ENCODE measurements around the gene ZNF10. TPM values are rescaled to one million over a fixed set of nuclear protein-coding genes. Genes with fewer than 3 reads are reported as not detected.

Gene ZNF10
- total RNA-seq, 2 donors from 2014 or later: 9.3 to 14.2 TPM

DNA sequence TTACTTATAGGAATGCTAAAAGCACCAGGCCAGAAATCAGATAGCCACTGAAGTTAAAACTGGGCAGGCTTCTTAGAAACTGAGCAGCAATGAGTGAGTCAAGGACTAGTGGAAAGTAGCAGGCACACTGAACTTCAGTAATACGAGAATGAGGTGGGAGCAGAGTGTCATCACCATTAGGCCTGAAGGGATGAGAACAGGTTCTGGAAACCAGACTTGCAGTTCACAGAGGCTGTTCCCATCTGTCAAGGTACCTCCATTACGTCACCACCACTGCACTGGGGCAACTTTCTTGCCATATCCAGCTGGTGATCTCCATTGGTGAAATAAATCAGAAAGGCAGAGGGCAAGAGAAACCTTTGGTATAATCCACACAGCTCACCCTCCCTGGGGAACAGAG is 15.6 kb downstream of the ZNF10 start:
- Mint-ChIP-seq H3K4me1 (ENCODE audit: low read depth) (no peaks in the 10 kb centered on the region), H3K9me3 (peaks cover 14 to 32% of the 10 kb centered on the region in 2 donors), H3K36me3 (ENCODE audit: insufficient read depth in 2 of 2) (peaks cover 39 to 81% of the 10 kb centered on the region in 2 donors), H3K4me3 (no peak overlapping the region), H3K27ac (no peak overlapping the region), H3K27me3 (ENCODE audit: low read depth) (no peaks in the 10 kb centered on the region)
- no peak for DNase-seq
- no peak for ATAC-seq (replicated peaks in 1 of 2)

DNA sequence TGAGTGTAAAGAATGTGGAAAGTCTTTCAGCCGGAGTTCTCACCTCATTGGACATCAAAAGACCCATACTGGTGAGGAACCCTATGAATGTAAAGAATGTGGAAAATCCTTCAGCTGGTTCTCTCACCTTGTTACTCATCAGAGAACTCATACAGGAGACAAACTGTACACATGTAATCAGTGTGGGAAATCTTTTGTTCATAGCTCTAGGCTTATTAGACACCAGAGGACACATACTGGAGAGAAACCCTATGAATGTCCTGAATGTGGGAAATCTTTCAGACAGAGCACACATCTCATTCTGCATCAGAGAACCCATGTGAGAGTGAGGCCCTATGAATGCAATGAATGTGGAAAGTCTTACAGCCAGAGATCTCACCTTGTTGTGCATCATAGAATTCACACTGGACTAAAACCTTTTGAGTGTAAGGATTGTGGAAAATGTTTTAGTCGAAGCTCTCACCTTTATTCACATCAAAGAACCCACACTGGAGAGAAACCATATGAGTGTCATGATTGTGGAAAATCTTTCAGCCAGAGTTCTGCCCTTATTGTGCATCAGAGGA is 25.8 kb downstream of the ZNF10 start:
- no peak for ATAC-seq (replicated peaks in 1 of 2)
- Mint-ChIP-seq H3K27me3 (ENCODE audit: low read depth) (no peaks in the 10 kb centered on the region), H3K4me3 (no peak overlapping the region), H3K27ac (no peak overlapping the region), H3K4me1 (ENCODE audit: low read depth) (no peaks in the 10 kb centered on the region), H3K9me3 (peaks cover 22 to 37% of the 10 kb centered on the region in 2 donors), H3K36me3 (ENCODE audit: insufficient read depth in 2 of 2) (peaks cover 52 to 80% of the 10 kb centered on the region in 2 donors)
- DNase-seq: no peak

DNA sequence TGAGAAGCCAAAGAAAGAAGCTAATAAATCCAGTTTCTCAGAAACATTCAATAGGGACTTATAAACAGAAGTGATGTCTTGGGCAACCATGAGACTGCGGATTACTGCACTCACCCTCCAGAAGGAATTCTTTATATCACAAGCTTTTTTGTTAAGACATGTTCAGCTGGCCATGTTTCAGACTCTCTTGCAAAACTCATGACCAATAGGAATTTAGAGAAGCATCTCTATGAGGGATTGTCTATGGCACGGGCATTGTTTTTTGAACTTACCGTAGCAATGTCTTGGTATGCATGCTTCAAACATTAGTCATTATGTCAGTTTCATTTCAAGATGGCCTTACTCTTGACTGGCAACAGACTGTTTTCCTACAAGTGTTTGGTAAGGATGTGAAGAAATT is 35.3 kb downstream of the ZNF10 start:
- H3K9me3 Mint-ChIP-seq: peaks cover 16 to 19% of the 10 kb centered on the region in 2 donors

DNA sequence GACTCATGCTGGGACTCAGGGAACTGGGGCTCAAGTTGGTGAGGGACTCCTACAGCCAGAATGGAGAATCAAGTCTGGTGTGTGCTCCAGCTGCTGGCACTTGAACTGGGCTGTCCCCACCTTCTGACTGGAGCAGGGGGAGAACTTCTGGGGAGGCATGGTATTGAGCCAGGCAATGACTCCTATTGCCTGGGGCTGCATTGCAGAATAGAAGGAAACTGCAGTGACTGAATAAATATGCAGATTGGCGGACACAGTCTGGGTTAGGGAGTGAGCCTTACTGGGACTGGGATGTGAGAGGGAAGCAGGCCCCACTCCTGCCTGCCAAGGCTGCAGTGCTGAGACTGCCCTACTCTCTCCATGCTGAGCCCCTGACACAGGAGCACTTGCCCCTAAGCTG is 42.1 kb downstream of the ZNF10 start:
- ATAC-seq (replicated peaks in 1 of 2) (no peak), DNase-seq (no peak)
- H3K36me3 Mint-ChIP-seq (ENCODE audit: insufficient read depth in 2 of 2): peaks cover 19 to 33% of the 10 kb centered on the region in 2 donors
- H3K4me3 Mint-ChIP-seq: no peak overlapping the region
- H3K4me1 Mint-ChIP-seq (ENCODE audit: low read depth): no peaks in the 10 kb centered on the region
- peaks cover 15 to 31% of the 10 kb centered on the region in 2 donors for H3K9me3 Mint-ChIP-seq
- no peaks in the 10 kb centered on the region for H3K27me3 Mint-ChIP-seq (ENCODE audit: low read depth)
- H3K27ac Mint-ChIP-seq: no peak overlapping the region

More for the DNA sequence above, 35.3 kb downstream of the ZNF10 start:
- ATAC-seq (replicated peaks in 1 of 2) (no peak), DNase-seq (no peak)
- Mint-ChIP-seq H3K27ac (no peak overlapping the region), H3K4me1 (ENCODE audit: low read depth) (no peaks in the 10 kb centered on the region), H3K36me3 (ENCODE audit: insufficient read depth in 2 of 2) (peaks cover 20 to 23% of the 10 kb centered on the region in 2 donors), H3K27me3 (ENCODE audit: low read depth) (no peaks in the 10 kb centered on the region), H3K4me3 (no peak overlapping the region)

DNA sequence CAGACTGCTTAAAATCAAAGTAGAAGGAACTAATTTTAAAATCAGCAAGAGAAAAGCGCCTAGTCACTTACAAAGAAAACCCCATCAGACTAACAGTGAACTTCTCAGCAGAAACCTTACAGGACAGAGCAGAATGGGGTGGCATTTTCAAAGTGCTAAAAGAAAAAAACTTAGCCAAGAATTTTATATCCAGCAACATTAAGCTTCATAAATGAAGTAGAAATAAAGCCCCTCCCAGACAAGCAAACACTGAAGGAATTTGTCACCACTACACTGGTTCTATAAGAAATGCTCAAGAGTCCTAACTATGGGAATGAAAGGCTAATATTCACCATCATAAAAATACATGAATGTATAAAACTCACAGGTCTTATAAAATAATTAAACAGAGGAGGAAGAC is 44.5 kb downstream of the ZNF10 start:
- H3K9me3 Mint-ChIP-seq: peaks cover 17 to 33% of the 10 kb centered on the region in 2 donors
- ATAC-seq (replicated peaks in 1 of 2) (no peak), DNase-seq (no peak)
- no peak overlapping the region for H3K4me3 Mint-ChIP-seq
- no peaks in the 10 kb centered on the region for H3K27me3 Mint-ChIP-seq (ENCODE audit: low read depth)
- H3K27ac Mint-ChIP-seq: no peak overlapping the region
- no peaks in the 10 kb centered on the region for H3K4me1 Mint-ChIP-seq (ENCODE audit: low read depth)
- H3K36me3 Mint-ChIP-seq (ENCODE audit: insufficient read depth in 2 of 2): peaks cover 24 to 43% of the 10 kb centered on the region in 2 donors

DNA sequence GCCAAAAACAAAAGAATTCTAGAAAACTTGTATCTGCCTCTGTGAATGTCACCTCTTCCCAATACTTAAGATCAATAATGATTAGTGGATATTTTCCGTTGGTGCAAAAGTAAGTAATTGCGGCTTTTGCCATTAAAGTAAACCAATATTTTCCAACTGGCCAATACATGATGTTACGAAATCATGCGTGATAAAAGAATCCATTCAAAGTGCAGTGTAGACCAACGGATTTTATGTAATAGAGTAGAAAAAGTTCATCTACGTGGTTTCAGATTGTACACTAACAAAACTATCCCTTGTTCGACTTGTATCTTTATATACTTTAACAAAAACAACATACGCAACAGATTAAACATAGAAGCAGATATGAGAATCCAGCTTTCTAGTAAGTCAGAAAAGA is 50.2 kb downstream of the ZNF10 start:
- ATAC-seq (replicated peaks in 1 of 2): no peak
- DNase-seq: no peak
- Mint-ChIP-seq H3K36me3 (ENCODE audit: insufficient read depth in 2 of 2) (peaks cover 48 to 68% of the 10 kb centered on the region in 2 donors), H3K27me3 (ENCODE audit: low read depth) (no peaks in the 10 kb centered on the region), H3K27ac (no peak overlapping the region), H3K9me3 (peaks cover 26 to 36% of the 10 kb centered on the region in 2 donors), H3K4me3 (no peak overlapping the region), H3K4me1 (ENCODE audit: low read depth) (peaks cover 15% of the 10 kb centered on the region)

DNA sequence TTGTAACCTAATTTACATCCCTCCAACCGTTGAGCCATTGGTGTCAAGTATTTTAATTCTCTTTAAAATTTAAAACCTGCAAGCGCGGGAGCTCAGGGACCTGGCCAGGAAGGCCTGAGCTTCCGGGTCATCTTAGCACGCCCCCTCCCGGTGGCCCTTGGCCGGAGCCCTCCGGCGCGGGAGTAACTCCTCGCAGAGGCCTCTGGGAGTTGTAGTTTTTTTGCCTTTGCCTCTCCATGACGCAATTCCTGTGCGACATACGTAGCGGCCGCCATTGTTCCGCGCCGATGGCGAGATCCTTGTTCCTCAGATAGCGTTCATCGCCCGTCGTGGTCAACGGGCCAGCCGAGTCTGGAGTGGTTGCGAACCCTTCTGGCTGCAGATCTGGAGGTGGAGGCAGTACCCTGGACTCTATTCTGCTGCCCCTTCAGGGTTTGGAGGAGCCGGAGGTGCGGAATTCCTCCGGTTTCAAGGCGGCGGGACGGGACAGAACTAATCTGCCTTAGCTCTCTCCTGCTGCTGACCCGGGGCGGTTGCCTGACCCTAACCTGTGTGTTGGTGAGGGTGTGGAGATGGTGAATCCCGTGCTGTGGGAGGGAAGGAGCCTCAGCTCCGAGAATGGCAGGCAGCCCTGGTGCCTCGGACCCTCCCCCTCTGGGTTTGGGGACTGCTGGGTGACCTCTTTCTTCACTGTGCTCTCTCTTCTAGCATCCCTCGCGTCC is 51.0 kb downstream of the ZNF10 start, which contains the start of gene ZNF268:
TSS of gene ZNF268 (plus strand) at position 258 of the 722 bp plus-strand sequence. CDS start 503 bp downstream, outside the sequence.
- H3K9me3 Mint-ChIP-seq: peaks cover 25 to 33% of the 10 kb centered on the region in 2 donors
- DNase-seq (peak; percentile 95 to 96), ATAC-seq (replicated peaks in 1 of 2) (peak; percentile 98)
- peaks cover 15% of the 10 kb centered on the region for H3K4me1 Mint-ChIP-seq (ENCODE audit: low read depth)
- peak within 1 kb of the TSS; percentile 96 for H3K27ac Mint-ChIP-seq
- no peaks in the 10 kb centered on the region for H3K27me3 Mint-ChIP-seq (ENCODE audit: low read depth)
- H3K4me3 Mint-ChIP-seq: peak within 1 kb of the TSS; percentile 98 to 99
- peaks cover 50 to 72% of the 10 kb centered on the region in 2 donors for H3K36me3 Mint-ChIP-seq (ENCODE audit: insufficient read depth in 2 of 2)

DNA sequence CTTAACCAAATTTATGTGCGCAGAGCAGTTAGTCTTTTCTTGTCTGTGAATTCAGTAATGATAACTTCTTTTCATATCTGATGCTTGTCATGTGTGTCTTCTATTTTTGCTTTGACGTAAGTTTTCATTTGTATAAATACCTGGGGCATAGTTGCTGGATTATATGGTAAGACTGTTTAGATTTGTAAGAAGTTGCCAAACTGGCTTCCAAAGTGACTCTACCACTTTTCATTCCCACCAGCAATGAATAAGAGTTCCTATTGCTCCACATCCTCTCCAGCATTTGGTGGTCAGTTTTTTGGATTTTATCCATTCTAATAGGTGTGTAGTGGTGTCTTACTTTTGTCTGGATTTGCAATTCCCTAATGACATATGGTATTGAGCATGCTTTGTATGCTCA is 59.7 kb downstream of the ZNF10 start:
- ATAC-seq (replicated peaks in 1 of 2) (no peak), DNase-seq (no peak)
- Mint-ChIP-seq H3K4me1 (ENCODE audit: low read depth) (no peaks in the 10 kb centered on the region), H3K36me3 (ENCODE audit: insufficient read depth in 2 of 2) (peaks cover 75 to 99% of the 10 kb centered on the region in 2 donors), H3K27me3 (ENCODE audit: low read depth) (no peaks in the 10 kb centered on the region), H3K9me3 (peaks cover 28 to 38% of the 10 kb centered on the region in 2 donors), H3K27ac (no peak overlapping the region), H3K4me3 (no peak overlapping the region)

DNA sequence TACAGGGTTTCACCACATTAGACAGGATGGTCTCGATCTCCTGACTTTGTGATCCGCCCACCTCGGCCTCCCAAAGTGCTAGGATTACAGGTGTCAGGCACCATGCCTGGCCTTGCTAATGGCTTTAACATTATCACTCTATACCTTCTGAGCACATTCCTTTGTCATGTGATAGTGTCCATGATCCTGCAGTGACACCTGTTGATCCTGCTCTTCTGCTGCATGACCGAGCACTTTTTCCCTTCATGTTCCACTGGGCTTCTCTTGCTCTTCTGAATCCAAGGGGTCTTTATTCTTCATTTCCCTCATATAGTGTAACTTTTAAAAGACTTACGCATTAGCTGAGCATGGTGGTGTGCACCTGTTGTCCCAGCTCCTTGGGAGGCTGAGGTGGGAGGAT is 62.4 kb downstream of the ZNF10 start:
- Mint-ChIP-seq H3K9me3 (peaks cover 25 to 36% of the 10 kb centered on the region in 2 donors), H3K27me3 (ENCODE audit: low read depth) (no peaks in the 10 kb centered on the region), H3K27ac (no peak overlapping the region), H3K36me3 (ENCODE audit: insufficient read depth in 2 of 2) (peaks cover 64 to 84% of the 10 kb centered on the region in 2 donors), H3K4me3 (no peak overlapping the region), H3K4me1 (ENCODE audit: low read depth) (no peaks in the 10 kb centered on the region)
- ATAC-seq (replicated peaks in 1 of 2): no peak
- DNase-seq: no peak

DNA sequence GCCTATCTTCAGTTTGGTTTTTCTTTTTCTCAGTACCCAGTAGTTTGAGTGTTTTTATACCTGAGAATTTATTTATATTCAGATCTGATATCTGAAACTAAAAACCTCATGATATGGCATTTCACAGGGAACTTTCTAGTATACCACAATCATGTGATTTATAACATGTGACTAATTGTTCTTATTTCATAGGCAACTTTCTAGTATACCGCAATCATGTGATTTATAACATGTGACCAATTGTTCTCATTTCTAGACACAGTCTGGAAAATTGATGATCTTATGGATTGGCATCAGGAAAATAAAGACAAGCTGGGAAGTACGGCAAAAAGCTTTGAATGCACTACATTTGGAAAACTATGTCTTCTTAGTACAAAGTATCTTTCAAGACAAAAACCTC is 71.5 kb downstream of the ZNF10 start:
- DNase-seq (no peak), ATAC-seq (replicated peaks in 1 of 2) (no peak)
- Mint-ChIP-seq H3K4me3 (no peak overlapping the region), H3K9me3 (peaks cover 30 to 33% of the 10 kb centered on the region in 2 donors), H3K36me3 (ENCODE audit: insufficient read depth in 2 of 2) (peaks cover 54 to 73% of the 10 kb centered on the region in 2 donors), H3K27ac (no peak overlapping the region), H3K4me1 (ENCODE audit: low read depth) (no peaks in the 10 kb centered on the region), H3K27me3 (ENCODE audit: low read depth) (no peaks in the 10 kb centered on the region)

DNA sequence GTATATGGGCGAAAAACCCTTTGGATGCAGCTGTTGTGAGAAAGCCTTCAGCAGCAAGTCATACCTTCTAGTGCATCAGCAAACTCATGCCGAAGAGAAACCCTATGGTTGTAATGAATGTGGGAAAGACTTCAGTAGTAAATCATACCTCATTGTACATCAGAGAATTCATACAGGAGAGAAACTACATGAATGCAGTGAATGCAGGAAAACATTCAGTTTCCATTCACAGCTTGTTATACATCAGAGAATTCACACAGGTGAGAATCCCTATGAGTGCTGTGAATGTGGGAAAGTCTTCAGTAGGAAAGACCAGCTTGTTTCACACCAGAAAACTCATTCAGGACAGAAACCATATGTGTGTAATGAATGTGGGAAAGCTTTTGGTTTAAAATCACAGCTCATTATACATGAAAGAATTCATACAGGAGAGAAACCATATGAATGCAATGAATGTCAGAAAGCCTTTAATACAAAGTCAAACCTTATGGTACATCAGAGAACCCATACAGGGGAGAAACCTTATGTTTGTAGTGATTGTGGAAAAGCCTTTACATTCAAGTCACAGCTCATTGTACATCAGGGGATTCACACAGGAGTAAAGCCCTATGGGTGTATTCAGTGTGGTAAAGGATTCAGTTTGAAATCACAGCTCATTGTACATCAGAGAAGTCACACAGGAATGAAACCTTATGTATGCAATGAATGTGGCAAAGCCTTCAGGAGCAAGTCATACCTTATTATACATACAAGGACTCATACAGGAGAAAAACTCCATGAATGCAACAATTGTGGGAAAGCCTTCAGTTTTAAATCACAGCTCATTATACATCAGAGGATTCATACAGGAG is 72.3 kb downstream of the ZNF10 start:
- H3K27ac Mint-ChIP-seq: peak overlapping the region; percentile 95
- no peaks in the 10 kb centered on the region for H3K4me1 Mint-ChIP-seq (ENCODE audit: low read depth)
- no peak overlapping the region for H3K4me3 Mint-ChIP-seq
- no peaks in the 10 kb centered on the region for H3K27me3 Mint-ChIP-seq (ENCODE audit: low read depth)
- ATAC-seq (replicated peaks in 1 of 2) (no peak), DNase-seq (no peak)
- peaks cover 54 to 78% of the 10 kb centered on the region in 2 donors for H3K36me3 Mint-ChIP-seq (ENCODE audit: insufficient read depth in 2 of 2)
- peaks cover 30 to 33% of the 10 kb centered on the region in 2 donors for H3K9me3 Mint-ChIP-seq

DNA sequence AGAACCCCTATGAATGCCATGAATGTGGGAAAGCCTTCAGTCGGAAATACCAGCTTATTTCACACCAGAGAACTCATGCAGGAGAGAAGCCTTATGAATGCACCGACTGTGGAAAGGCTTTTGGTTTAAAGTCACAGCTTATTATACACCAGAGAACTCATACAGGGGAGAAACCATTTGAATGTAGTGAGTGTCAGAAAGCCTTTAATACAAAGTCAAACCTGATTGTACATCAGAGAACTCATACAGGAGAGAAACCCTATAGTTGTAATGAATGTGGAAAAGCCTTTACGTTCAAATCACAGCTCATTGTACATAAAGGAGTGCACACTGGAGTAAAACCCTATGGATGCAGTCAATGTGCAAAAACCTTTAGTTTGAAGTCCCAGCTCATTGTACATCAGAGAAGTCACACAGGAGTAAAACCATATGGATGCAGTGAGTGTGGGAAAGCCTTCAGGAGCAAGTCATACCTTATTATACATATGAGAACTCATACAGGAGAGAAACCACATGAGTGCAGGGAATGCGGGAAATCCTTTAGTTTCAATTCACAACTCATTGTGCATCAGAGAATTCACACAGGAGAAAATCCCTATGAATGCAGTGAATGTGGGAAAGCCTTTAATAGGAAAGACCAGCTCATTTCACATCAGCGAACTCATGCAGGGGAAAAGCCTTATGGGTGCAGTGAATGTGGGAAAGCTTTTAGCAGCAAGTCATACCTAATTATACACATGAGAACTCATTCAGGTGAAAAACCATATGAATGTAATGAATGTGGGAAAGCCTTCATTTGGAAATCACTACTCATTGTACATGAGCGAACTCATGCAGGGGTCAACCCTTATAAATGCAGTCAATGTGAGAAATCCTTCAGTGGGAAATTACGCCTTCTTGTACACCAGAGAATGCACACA is 73.2 kb downstream of the ZNF10 start:
- Mint-ChIP-seq H3K4me3 (no peak overlapping the region), H3K4me1 (ENCODE audit: low read depth) (no peaks in the 10 kb centered on the region)

More for the DNA sequence above, 73.2 kb downstream of the ZNF10 start:
- peaks cover 58 to 79% of the 10 kb centered on the region in 2 donors for H3K36me3 Mint-ChIP-seq (ENCODE audit: insufficient read depth in 2 of 2)
- H3K27ac Mint-ChIP-seq: peak overlapping the region; percentile 95
- DNase-seq (no peak), ATAC-seq (replicated peaks in 1 of 2) (no peak)
- H3K9me3 Mint-ChIP-seq: peaks cover 30 to 35% of the 10 kb centered on the region in 2 donors
- H3K27me3 Mint-ChIP-seq (ENCODE audit: low read depth): no peaks in the 10 kb centered on the region
